Breast epithelium (tissue), 3 donors: ENCODE results near the gene CEP131.

Experiments used
- CTCF ChIP-seq, 3 donors: fragments of 450-650 bp; IDR thresholded peaks; one replicate each; pipeline ENCODE4 v1.5.1; 2016 to 2017; ENCODE audit warnings: antibody characterized with exemption in 3 of 3, mild to moderate bottlenecking in 3 of 3, moderate library complexity in 3 of 3
- POLR2A ChIP-seq: fragments of 450-650 bp; IDR thresholded peaks from one replicate; pipeline ENCODE4 v1.6.1; 2016; ENCODE audit warnings: antibody characterized with exemption, mild to moderate bottlenecking, moderate library complexity
- POLR2AphosphoS5 ChIP-seq, 3 donors: sonication (generic); formaldehyde crosslinking; IDR thresholded peaks; one replicate each; pipeline ENCODE4 v1.6.1; 2017; ENCODE audit warnings: antibody characterized with exemption in 3 of 3

- TF ChIP-seq CTCF (IDR thresholded peaks at IDR 0.05) (no peak), POLR2A (no peak), POLR2AphosphoS5 (IDR thresholded peaks at IDR 0.05) (no peak)
These were observed 19.9 kb upstream of the CEP131 start for GRCh38 chr17:81242421-81243332.
